HL-60 (cell line): ENCODE measurements around the gene ANKRD26.

Source experiments
- CTCF ChIP-seq: IDR thresholded peaks from one replicate; pipeline ENCODE4 v1.5.1; 2011; ENCODE audit warnings: low read length, control low read depth, inconsistent platforms; ENCODE audit not compliant: insufficient read depth
- GABPA ChIP-seq: IDR thresholded peaks from 2 replicates; pipeline ENCODE4 v1.6.1; 2012; ENCODE audit warnings: low read depth
- POLR2AphosphoS5 ChIP-seq: IDR thresholded peaks from 2 replicates; pipeline ENCODE4 v1.6.1; 2012; ENCODE audit warnings: low read depth
- SPI1 ChIP-seq: IDR thresholded peaks from 2 replicates; pipeline ENCODE4 v1.6.1; 2012; ENCODE audit warnings: low read depth, mild to moderate bottlenecking, borderline replicate concordance

GRCh38 chr10:27035163-27035562, 65.1 kb downstream of the ANKRD26 start:
- TF ChIP-seq CTCF: no peak
- no peak for TF ChIP-seq GABPA
- no peak for TF ChIP-seq POLR2AphosphoS5
- TF ChIP-seq SPI1: no peak
